B cell (primary cell): Measurements from ENCODE around the gene SLC9A3.

ENCODE experiments used
- EZH2 ChIP-seq: IDR thresholded peaks from 2 replicates; pipeline ENCODE4 v1.6.1; 2012; ENCODE audit warnings: borderline replicate concordance, low read depth, mild to moderate bottlenecking, moderate library complexity, low read length; ENCODE audit not compliant: insufficient read depth, poor library complexity, severe bottlenecking
- TF ChIP-seq, protein P1 (sequence below): fragments of 200-600 bp; IDR thresholded peaks from one replicate; pipeline ENCODE4 v1.8.0; 2022; ENCODE audit warnings: antibody characterized with exemption, mild to moderate bottlenecking

DNA sequence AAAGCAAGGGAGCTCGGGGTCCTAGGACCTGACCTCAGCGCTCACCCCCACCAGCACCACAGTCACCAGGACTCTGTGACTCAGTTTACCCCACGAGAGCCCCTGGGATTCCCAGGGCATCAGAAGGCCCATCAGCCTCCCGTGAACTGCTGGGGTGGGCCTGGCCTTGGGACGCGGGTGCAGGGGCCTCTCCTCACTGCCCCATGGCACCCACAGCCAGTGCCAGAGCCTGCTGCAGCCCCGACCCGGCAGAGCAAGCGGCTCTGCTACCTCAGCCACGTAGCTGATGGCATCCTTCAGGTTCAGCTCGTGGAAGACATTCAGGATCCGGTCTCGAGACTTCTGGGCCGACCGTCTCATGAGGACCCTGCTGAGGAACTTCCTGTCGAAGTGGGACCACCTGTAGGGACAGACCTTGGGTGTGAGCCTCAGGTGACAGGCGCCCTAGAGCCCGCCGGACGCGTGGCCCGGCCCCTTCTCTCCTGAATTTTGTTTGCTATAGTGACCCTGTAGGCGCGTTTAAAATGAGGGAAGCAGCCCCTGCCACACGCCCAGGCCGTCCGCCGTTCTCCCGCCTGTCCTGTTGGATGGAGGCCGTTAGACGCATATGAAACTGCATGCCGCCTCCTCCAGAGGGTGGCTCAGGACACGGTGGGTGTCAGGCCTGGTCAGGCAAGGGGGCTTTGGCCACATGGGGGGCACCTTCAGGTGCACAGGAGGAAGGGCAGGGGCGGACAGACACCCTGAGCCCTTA is 44.5 kb downstream of the SLC9A3 start:
- TF ChIP-seq, protein P1, sequence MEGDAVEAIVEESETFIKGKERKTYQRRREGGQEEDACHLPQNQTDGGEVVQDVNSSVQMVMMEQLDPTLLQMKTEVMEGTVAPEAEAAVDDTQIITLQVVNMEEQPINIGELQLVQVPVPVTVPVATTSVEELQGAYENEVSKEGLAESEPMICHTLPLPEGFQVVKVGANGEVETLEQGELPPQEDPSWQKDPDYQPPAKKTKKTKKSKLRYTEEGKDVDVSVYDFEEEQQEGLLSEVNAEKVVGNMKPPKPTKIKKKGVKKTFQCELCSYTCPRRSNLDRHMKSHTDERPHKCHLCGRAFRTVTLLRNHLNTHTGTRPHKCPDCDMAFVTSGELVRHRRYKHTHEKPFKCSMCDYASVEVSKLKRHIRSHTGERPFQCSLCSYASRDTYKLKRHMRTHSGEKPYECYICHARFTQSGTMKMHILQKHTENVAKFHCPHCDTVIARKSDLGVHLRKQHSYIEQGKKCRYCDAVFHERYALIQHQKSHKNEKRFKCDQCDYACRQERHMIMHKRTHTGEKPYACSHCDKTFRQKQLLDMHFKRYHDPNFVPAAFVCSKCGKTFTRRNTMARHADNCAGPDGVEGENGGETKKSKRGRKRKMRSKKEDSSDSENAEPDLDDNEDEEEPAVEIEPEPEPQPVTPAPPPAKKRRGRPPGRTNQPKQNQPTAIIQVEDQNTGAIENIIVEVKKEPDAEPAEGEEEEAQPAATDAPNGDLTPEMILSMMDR: no peak
- TF ChIP-seq EZH2: no peak
